HL-60 (cell line): ENCODE measurements around the gene RBFA.

Experiments
- CTCF ChIP-seq: IDR thresholded peaks from one replicate; pipeline ENCODE4 v1.5.1; 2011; ENCODE audit warnings: low read length, control low read depth, inconsistent platforms; ENCODE audit not compliant: insufficient read depth
- GABPA ChIP-seq: IDR thresholded peaks from 2 replicates; pipeline ENCODE4 v1.6.1; 2012; ENCODE audit warnings: low read depth
- POLR2AphosphoS5 ChIP-seq: IDR thresholded peaks from 2 replicates; pipeline ENCODE4 v1.6.1; 2012; ENCODE audit warnings: low read depth
- SPI1 ChIP-seq: IDR thresholded peaks from 2 replicates; pipeline ENCODE4 v1.6.1; 2012; ENCODE audit warnings: low read depth, mild to moderate bottlenecking, borderline replicate concordance
- TF ChIP-seq, protein P1 (sequence below): IDR thresholded peaks from 2 replicates; pipeline ENCODE4 v1.6.1; 2012; ENCODE audit warnings: low read depth; ENCODE audit not compliant: insufficient replicate concordance

- TF ChIP-seq CTCF (no peak), POLR2AphosphoS5 (no peak), GABPA (no peak), SPI1 (no peak)
- TF ChIP-seq, protein P1, sequence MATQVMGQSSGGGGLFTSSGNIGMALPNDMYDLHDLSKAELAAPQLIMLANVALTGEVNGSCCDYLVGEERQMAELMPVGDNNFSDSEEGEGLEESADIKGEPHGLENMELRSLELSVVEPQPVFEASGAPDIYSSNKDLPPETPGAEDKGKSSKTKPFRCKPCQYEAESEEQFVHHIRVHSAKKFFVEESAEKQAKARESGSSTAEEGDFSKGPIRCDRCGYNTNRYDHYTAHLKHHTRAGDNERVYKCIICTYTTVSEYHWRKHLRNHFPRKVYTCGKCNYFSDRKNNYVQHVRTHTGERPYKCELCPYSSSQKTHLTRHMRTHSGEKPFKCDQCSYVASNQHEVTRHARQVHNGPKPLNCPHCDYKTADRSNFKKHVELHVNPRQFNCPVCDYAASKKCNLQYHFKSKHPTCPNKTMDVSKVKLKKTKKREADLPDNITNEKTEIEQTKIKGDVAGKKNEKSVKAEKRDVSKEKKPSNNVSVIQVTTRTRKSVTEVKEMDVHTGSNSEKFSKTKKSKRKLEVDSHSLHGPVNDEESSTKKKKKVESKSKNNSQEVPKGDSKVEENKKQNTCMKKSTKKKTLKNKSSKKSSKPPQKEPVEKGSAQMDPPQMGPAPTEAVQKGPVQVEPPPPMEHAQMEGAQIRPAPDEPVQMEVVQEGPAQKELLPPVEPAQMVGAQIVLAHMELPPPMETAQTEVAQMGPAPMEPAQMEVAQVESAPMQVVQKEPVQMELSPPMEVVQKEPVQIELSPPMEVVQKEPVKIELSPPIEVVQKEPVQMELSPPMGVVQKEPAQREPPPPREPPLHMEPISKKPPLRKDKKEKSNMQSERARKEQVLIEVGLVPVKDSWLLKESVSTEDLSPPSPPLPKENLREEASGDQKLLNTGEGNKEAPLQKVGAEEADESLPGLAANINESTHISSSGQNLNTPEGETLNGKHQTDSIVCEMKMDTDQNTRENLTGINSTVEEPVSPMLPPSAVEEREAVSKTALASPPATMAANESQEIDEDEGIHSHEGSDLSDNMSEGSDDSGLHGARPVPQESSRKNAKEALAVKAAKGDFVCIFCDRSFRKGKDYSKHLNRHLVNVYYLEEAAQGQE: peak; percentile 86
Measured at GRCh38 chr18:80037300-80037699, 3.1 kb downstream of the RBFA start.
